Activated T-cell treated with anti-CD3 and anti-CD28 coated beads, Interleukin-2, amount 50 U/mL, for 24 hours (primary cell): ENCODE data around the gene KRT13.
"Not testable (repeated sequence)": the region's sequence is repeated elsewhere in the genome, so short reads cannot be mapped to it uniquely, and the experiment has no call there.

Experiments
- DNase-seq: peaks from one replicate; pipeline ENCODE4 v3.0.0-alpha.2; 2020
- H3K27ac Mint-ChIP-seq: 2 replicates; pipeline ENCODE4 v1.8.0; 2020; ENCODE audit warnings: mild to moderate bottlenecking, mixed read lengths
- H3K27me3 Mint-ChIP-seq: 2 replicates; pipeline ENCODE4 v1.8.0; 2020; ENCODE audit warnings: mixed read lengths
- H3K36me3 Mint-ChIP-seq: 2 replicates; pipeline ENCODE4 v1.8.0; 2020; ENCODE audit warnings: low read depth, mixed read lengths
- H3K4me1 Mint-ChIP-seq: 2 replicates; pipeline ENCODE4 v1.8.0; 2020; ENCODE audit warnings: low read depth, mixed read lengths
- H3K4me3 Mint-ChIP-seq: 2 replicates; pipeline ENCODE4 v1.8.0; 2020; ENCODE audit warnings: mild to moderate bottlenecking, moderate library complexity, mixed read lengths
- H3K9me3 Mint-ChIP-seq: 2 replicates; pipeline ENCODE4 v1.8.0; 2020; ENCODE audit warnings: mixed read lengths

KRT13 gene

DNA sequence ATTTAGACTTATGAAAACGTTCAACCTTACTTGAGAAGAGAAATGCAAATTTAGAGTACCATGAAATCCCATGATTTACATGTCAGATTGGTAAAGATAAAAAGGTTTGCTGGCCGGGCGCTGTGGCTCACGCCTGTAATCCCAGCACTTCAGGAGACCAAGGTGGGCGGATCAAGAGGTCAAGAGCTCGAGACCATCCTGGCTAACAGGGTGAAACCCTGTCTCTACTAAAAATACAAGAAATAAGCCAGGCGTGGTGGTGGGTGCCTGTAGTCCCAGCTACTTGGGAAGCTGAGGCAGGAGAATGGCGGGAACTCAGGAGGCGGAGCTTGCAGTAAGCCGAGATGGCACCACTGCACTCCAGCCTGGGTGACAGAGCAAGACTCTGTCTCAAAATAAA lies 37.4 kb upstream of the KRT13 start:
- not testable (repeated sequence) for DNase-seq, H3K27ac Mint-ChIP-seq, H3K36me3 Mint-ChIP-seq, H3K4me1 Mint-ChIP-seq, H3K4me3 Mint-ChIP-seq, H3K9me3 Mint-ChIP-seq, H3K27me3 Mint-ChIP-seq

DNA sequence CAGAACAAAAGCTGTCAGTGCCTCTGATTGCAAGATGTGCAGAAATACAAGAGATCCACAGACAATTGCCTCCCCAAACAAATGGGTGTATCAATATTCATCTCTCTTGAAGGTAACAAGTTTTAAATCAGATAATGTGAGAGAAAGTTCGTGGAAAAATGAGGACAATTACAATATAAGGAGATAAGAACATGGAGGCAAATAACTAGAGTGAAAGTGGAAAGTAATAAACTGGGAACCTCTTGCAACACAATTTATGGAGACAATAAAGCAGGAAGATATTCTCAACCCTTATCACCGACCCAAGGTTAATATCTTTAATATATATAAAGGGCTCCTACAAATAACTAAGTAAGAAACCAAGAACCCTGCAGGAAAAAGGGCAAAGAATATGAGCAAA lies 36.9 kb upstream of the KRT13 start:
- Mint-ChIP-seq H3K9me3 (no peaks in the 10 kb centered on the region), H3K4me3 (no peak overlapping the region), H3K27me3 (no peaks in the 10 kb centered on the region), H3K4me1 (peaks cover under 1% of the 10 kb centered on the region), H3K27ac (no peak overlapping the region), H3K36me3 (no peaks in the 10 kb centered on the region)
- no peak for DNase-seq

DNA sequence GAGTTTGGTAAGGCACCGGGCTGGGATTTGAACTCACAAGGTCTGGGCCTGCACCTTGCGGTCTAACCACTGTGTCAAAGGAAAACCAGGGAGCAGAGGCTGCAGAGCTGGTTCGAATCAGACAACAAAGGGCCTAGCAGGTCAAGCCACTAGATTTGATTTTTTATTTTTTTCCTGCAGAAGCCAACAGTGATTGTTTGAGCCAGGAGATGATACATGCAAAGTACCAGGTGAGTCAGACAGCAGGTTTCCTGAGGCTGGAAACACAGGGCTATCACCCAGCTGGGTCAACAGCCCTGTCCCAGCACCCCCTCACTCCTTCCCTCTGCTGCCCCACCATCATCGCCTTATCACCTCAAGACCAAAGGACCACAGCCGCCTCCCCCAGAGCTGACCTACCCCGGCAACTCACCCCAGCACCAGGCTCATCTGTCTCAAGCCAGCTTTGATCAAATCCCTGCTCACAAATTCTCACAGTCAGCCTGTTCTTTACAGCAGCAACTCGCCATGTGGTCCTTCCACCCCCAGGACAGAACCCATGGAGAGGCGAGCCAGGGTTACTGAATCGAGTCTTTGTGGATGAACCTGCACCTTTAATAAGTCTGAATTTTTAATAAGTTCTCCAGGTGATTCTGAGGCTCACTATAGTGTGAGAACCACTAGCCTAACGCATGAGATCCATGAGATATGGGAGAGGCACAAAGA lies 35.7 kb upstream of the KRT13 start:
- no peak overlapping the region for H3K4me3 Mint-ChIP-seq
- no peak for DNase-seq
- no peaks in the 10 kb centered on the region for H3K36me3 Mint-ChIP-seq
- no peaks in the 10 kb centered on the region for H3K9me3 Mint-ChIP-seq
- H3K4me1 Mint-ChIP-seq: no peaks in the 10 kb centered on the region
- H3K27ac Mint-ChIP-seq: no peak overlapping the region
- no peaks in the 10 kb centered on the region for H3K27me3 Mint-ChIP-seq

DNA sequence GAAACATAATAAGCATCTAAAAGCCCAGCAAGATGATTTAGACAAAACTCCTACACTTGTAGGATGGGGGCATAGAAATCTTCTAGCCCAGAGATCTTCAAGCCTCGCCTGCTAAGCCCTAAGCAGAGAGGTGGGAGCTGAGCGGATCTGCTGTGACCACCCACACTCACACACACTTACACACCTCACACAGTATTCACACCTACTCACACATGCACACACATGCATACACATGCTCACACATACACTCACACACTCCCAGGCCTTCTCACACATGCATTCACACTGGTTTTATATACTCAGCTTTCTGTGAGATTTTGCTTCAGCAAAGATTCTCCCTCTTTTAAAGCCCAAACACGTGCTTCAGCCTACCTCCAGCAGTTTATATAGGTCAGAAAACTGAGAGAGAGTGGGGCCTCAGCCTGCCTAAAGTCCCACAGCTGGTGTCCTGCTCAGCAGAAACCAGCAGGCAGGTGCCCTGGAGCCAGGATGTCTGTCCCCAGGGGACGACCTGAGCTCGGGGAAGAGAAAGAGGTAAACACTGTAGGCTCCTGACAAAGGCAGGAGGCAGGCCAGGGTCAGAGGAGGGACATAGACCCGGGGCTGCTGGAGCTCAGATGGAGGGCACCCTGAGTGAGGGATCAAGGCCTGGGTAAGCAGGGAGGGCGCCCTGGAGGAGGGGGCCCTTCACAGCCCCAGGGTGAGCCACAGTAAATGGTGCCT lies 34.7 kb upstream of the KRT13 start:
- H3K9me3 Mint-ChIP-seq: no peaks in the 10 kb centered on the region
- no peak for DNase-seq
- peaks cover 8% of the 10 kb centered on the region for H3K27me3 Mint-ChIP-seq
- no peak overlapping the region for H3K4me3 Mint-ChIP-seq
- no peak overlapping the region for H3K27ac Mint-ChIP-seq
- H3K36me3 Mint-ChIP-seq: no peaks in the 10 kb centered on the region
- H3K4me1 Mint-ChIP-seq: no peaks in the 10 kb centered on the region

DNA sequence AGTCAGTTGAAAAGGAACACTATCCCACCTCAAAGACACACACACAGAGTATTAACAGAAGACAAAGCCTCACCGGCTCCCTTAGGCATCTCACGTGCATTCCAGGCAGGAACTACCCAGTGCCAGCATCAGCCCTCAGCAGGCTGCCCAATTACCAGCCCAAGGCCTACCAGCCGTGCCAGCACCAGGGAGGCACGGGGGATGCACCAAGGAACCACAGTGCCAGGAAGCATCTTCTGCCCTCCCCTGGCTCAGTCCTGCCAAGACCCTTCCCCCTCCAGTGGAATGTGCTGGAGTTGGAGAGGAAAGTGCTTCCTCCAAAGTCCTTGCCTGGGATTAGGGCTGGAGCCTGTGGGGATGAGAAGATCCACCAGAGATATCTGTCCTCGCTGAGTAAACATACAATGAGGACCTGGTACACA lies 33.7 kb upstream of the KRT13 start:
- H3K4me1 Mint-ChIP-seq: no peaks in the 10 kb centered on the region
- H3K9me3 Mint-ChIP-seq: no peaks in the 10 kb centered on the region
- no peaks in the 10 kb centered on the region for H3K36me3 Mint-ChIP-seq
- H3K27me3 Mint-ChIP-seq: peaks cover 11% of the 10 kb centered on the region
- H3K27ac Mint-ChIP-seq: no peak overlapping the region
- no peak overlapping the region for H3K4me3 Mint-ChIP-seq
- DNase-seq: no peak

DNA sequence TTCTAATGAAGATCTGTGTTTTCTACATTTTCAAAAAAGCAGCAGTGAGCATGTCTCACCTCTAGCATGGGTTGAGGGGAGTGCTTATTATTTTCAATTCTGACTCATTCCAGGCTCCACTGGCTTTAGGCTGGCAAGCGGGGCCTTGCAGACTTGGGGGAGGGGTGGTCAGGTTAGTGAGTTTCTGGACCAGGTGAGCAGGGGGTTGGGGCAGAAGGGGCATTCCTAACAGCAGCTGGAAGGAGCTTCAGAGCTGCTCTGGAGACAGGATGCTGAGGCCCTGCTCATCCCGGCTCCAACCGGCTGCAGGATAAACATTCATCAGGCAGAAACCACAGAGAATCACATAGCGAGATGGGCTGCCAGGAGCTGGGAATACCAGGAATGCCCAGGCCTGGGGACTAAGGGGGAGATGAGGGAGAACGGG lies 33.2 kb upstream of the KRT13 start:
- H3K4me1 Mint-ChIP-seq: no peaks in the 10 kb centered on the region
- no peaks in the 10 kb centered on the region for H3K9me3 Mint-ChIP-seq
- H3K4me3 Mint-ChIP-seq: no peak overlapping the region
- no peak overlapping the region for H3K27ac Mint-ChIP-seq
- H3K27me3 Mint-ChIP-seq: peaks cover 15% of the 10 kb centered on the region
- no peaks in the 10 kb centered on the region for H3K36me3 Mint-ChIP-seq
- DNase-seq: no peak

DNA sequence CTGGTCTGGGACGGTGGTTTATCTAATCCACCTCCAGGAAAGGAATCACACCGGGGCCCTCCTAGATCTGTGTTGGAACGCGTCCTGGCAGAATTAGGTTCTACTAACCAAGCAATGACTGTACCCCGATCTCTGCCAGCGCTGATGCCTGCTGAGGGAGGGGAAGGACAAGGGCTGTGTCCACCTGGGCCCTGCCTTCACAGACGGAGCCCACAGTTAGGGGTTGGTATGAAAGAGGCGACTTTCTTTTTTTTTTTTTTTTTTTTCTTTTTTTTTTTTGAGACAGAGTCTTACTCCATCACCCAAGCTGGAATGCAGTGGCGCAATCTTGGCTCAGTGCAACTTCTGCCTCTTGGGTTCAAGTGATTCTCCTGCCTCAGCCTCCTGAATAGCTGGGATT lies 32.6 kb upstream of the KRT13 start:
- Mint-ChIP-seq H3K27ac (no peak overlapping the region), H3K4me3 (no peak overlapping the region), H3K9me3 (no peaks in the 10 kb centered on the region), H3K27me3 (peaks cover 16% of the 10 kb centered on the region), H3K4me1 (no peaks in the 10 kb centered on the region), H3K36me3 (no peaks in the 10 kb centered on the region)
- DNase-seq: no peak

DNA sequence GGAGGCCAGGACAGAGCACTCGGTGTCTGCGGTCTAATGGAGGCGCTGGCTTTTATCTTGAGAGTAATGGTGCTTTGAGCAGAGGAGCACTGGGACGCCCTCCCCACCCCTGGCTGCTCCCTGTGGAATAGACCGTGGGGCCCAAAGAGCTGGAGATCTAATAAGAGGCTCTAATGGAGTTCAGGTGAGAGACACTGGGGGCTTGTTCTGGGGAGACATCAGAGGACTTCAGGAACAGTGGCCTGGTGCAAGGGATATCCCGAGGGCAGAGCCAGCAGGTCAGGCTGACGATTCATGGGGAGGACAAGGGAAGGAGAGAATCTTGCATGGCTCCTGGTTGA lies 32.2 kb upstream of the KRT13 start:
- no peak overlapping the region for H3K4me3 Mint-ChIP-seq
- H3K27me3 Mint-ChIP-seq: peaks cover 20% of the 10 kb centered on the region
- H3K9me3 Mint-ChIP-seq: no peaks in the 10 kb centered on the region
- no peak overlapping the region for H3K27ac Mint-ChIP-seq
- H3K4me1 Mint-ChIP-seq: no peaks in the 10 kb centered on the region
- H3K36me3 Mint-ChIP-seq: no peaks in the 10 kb centered on the region
- no peak for DNase-seq

DNA sequence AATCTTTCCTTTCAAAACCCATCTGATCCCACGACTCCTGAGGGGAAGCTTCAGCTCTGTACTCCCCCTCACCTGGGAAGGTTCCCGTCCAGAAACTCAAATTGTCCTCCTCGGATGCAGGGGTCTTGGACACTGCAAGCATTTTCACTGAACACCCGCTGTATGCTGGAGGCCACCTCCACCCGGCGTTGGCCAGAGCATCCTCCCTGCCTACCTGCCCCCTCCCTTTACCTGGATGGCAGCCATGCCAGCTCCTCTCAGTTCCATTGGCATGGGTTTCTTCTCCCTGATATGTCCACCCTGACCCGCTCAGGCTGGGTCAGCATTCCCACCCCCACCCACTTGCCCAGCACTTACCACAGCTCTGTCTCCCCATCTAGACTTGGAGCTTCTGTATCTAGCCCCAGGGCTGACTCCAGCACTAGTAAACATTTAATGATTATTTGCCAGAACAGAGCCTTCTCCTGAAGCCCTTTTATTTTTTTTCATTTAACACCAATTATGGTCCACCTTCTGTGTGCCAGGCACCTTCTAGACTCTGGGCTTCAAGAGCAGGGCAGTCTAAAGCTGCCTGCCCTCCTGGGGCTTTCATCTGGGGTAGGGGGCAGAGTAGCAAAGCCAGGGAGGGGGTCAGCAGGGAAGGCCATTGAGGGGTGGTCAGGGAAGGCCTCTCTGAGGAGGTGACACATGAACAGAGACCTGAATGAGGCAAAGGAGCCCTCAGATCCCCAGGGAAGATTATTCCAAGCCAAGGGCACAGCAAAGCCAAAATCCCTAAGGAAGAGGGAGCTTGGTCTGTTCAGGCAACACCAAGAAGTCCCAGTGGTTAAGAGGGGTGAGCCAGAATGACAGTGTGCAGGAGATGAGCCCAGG lies 31.6 kb upstream of the KRT13 start:
- Mint-ChIP-seq H3K27ac (no peak overlapping the region), H3K4me1 (no peaks in the 10 kb centered on the region), H3K27me3 (peaks cover 26% of the 10 kb centered on the region), H3K9me3 (no peaks in the 10 kb centered on the region), H3K4me3 (no peak overlapping the region), H3K36me3 (no peaks in the 10 kb centered on the region)
- no peak for DNase-seq

DNA sequence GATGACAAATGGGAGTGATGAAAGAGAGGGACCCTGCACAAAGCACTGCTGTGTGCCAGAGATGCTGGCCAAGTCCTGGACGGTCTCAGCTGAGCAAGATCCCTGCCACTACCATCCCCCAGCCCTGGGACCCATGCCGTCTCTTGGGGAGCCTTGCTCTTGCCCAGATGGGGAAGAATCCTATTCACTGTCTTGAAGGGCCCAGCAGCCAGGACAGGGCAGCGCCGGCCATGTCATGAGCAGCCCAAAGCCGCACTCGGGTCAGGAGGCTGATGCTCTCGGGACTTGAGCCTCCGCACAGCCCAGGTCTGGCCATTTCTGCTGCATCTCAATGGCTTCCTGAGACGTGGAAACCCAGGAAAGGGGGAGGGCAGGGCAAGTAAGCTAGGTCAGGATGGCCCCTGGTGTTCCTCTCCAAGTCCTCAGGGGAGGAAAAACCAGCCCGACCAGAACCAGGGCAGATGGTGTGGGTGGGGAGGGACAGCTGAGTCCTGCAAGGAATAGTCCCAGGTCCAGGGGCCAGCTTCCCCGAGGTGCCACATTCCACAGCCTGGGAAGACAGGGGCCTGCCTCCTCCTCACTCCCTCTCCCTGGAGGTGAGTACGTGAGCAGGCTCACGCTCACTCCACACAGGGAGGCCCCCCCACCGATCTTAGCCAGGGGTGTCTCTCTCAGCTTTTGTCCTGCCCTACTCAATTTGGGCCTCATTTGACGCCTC lies 30.5 kb upstream of the KRT13 start:
- no peaks in the 10 kb centered on the region for H3K36me3 Mint-ChIP-seq
- no peaks in the 10 kb centered on the region for H3K4me1 Mint-ChIP-seq
- H3K9me3 Mint-ChIP-seq: no peaks in the 10 kb centered on the region
- no peak overlapping the region for H3K4me3 Mint-ChIP-seq
- H3K27me3 Mint-ChIP-seq: peaks cover 34% of the 10 kb centered on the region
- no peak for DNase-seq
- H3K27ac Mint-ChIP-seq: no peak overlapping the region

DNA sequence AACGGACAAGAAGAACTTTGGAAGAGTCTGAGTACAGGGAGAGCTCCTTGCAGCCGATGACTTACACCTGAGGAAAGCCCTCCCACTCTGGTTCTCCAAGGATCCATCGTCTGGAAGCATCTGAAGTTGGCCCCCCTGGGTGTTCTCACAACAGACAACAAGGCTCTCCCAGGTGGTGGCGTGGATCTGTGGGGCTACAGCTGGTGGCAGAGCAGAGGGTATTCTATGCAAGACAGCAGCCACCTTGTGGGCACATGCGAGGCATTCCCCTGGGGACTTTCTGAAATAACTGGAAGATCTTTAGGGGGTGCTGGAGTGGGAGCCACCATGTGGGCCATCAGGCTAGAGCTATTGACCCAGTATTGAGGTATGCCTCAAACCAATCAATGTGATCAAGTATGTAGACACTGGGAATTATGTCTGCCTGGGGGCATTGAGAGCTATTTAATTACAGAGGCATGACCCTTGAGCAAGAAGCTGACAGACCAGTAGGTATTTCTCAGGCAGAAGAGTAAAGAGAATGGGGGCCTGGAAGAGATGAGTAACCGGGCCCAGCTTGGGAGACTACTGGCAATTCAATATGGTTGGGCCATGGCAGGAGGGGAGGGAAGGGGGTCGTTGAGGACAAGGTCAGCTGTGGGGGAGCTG lies 29.6 kb upstream of the KRT13 start:
- Mint-ChIP-seq H3K36me3 (no peaks in the 10 kb centered on the region), H3K9me3 (no peaks in the 10 kb centered on the region), H3K27me3 (peaks cover 43% of the 10 kb centered on the region), H3K27ac (no peak overlapping the region), H3K4me1 (no peaks in the 10 kb centered on the region), H3K4me3 (no peak overlapping the region)
- no peak for DNase-seq

DNA sequence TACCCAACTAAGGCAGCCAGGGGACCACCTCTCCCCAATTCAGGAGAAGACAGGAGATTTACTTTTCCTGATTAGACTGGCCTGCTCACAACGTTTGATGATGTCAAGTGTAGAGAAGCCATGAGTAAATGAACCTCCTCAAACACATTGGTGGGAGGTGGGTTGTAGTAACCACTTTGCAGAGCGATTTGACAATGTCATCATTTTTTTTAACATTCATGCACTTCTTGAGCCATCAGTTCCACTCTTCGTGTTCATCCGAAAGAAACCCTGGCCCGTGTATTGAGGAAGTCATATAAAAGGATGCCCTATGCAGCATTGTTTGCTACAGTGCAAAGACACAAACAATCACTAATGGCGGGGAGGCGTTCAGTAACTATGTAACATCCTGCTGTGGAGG lies 28.2 kb upstream of the KRT13 start:
- Mint-ChIP-seq H3K27ac (no peak overlapping the region), H3K4me3 (no peak overlapping the region), H3K27me3 (peaks cover 57% of the 10 kb centered on the region), H3K4me1 (peaks cover 3% of the 10 kb centered on the region), H3K36me3 (no peaks in the 10 kb centered on the region), H3K9me3 (no peaks in the 10 kb centered on the region)
- DNase-seq: no peak

DNA sequence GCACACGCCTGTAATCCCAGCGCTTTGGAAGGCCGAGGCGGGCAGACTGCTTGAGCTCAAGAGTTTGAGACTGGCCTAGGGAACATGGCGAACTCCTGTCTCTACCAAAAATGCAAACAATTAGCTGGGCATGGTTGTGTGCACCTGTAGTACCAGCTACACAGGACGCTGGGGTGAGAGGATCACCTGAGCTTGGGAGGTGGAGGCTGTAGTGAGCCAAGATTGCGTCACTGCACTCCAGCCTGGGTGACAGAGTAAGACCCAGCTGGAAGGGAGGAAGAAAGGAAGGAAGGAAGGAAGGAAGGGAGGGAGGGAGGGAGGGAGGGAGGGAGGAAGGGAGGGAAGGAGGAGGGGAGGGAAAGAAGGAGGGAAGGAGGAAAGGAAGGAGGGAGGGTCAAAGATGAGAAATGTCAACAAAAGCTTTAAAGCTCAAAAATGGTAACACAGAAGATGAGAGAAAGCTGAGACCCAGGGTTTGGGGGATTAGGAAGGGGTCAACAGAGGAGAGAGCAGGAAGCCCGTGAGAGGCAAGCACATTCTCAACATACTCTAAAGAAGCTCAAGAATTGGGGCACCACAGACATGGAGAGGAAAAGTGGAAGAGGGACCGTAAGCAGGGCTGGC lies 27.6 kb upstream of the KRT13 start:
- no peak for DNase-seq
- no peak overlapping the region for H3K4me3 Mint-ChIP-seq
- peaks cover 6% of the 10 kb centered on the region for H3K4me1 Mint-ChIP-seq
- peaks cover 63% of the 10 kb centered on the region for H3K27me3 Mint-ChIP-seq
- no peak overlapping the region for H3K27ac Mint-ChIP-seq
- H3K9me3 Mint-ChIP-seq: no peaks in the 10 kb centered on the region
- H3K36me3 Mint-ChIP-seq: no peaks in the 10 kb centered on the region

DNA sequence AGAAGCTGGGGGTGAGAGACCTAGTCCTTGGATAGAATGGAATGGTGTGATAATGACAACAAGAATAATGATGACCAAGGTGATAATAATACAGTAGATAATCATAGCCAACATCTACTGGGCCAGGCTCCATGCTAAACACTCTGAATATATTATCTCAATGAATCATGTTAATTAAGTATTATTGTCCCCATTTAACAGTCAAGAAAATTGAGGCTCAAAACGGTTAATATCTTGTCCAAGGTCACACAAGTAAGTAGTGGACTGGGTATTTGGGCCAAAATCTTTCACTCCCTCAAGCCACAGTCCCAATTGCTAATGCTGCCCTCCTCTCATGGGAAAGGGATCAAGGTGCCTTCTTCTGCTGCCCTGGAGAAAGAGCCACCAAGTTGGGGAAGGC lies 26.6 kb upstream of the KRT13 start:
- peaks cover 11% of the 10 kb centered on the region for H3K4me1 Mint-ChIP-seq
- no peaks in the 10 kb centered on the region for H3K36me3 Mint-ChIP-seq
- H3K4me3 Mint-ChIP-seq: no peak overlapping the region

More for the DNA sequence above, 26.6 kb upstream of the KRT13 start:
- Mint-ChIP-seq H3K9me3 (no peaks in the 10 kb centered on the region), H3K27ac (no peak overlapping the region), H3K27me3 (peaks cover 74% of the 10 kb centered on the region)
- DNase-seq: no peak
